Smooth muscle cell (in vitro differentiated cells): ENCODE results near the gene LRRC52. TPM values are rescaled to one million over a fixed set of nuclear protein-coding genes. Genes with fewer than 3 reads are reported as not detected.

Source experiments
- DNase-seq: peaks from one replicate; lab custom pipeline; 2025; ENCODE audit not compliant: unreplicated experiment; lab: John Stamatoyannopoulos, UW
- H2AFZ ChIP-seq: fragments of 200-600 bp; sonication (generic); 2 replicates; pipeline ENCODE4 v1.6.0; 2016; ENCODE audit warnings: antibody characterized with exemption, low read depth, mild to moderate bottlenecking
- H3F3A ChIP-seq: fragments of 200-600 bp; sonication (generic); 2 replicates; pipeline ENCODE4 v1.6.0; 2017; ENCODE audit warnings: antibody characterized with exemption, low read depth
- H3K27ac ChIP-seq: fragments of 200-600 bp; sonication (generic); 2 replicates; pipeline ENCODE4 v1.5.1; 2016; ENCODE audit warnings: low read depth, mild to moderate bottlenecking
- H3K27me3 ChIP-seq: fragments of 200-600 bp; sonication (generic); 2 replicates; pipeline ENCODE4 v1.6.1; 2016; ENCODE audit warnings: low read depth, mild to moderate bottlenecking
- H3K36me3 ChIP-seq: fragments of 200-600 bp; sonication (generic); 2 replicates; pipeline ENCODE4 v1.5.1; 2016; ENCODE audit warnings: low read depth
- H3K4me1 ChIP-seq: fragments of 200-600 bp; sonication (generic); 2 replicates; pipeline ENCODE4 v1.5.1; 2016; ENCODE audit warnings: low read depth
- H3K4me2 ChIP-seq: fragments of 200-600 bp; sonication (generic); 2 replicates; pipeline ENCODE4 v1.6.0; 2016; ENCODE audit warnings: mild to moderate bottlenecking
- H3K4me3 ChIP-seq: fragments of 200-600 bp; sonication (generic); 2 replicates; pipeline ENCODE4 v1.5.1; 2016; ENCODE audit warnings: mild to moderate bottlenecking
- H3K79me2 ChIP-seq: fragments of 200-600 bp; sonication (generic); 2 replicates; pipeline ENCODE4 v1.6.0; 2016; ENCODE audit warnings: low read depth, mild to moderate bottlenecking
- H3K9ac ChIP-seq: fragments of 200-600 bp; sonication (generic); 2 replicates; pipeline ENCODE4 v1.6.0; 2016; ENCODE audit warnings: low read depth
- H3K9me3 ChIP-seq: fragments of 200-600 bp; sonication (generic); replicated peaks from 2 replicates; pipeline ENCODE4 v1.5.1; 2016; ENCODE audit warnings: low read depth
- H4K20me1 ChIP-seq: fragments of 200-600 bp; sonication (generic); 2 replicates; pipeline ENCODE4 v1.6.0; 2016; ENCODE audit warnings: low read depth
- WGBS: methylation state at CpG from one replicate; pipeline ENCODE4 v1.1.7; 2016; ENCODE audit warnings: low lambda C conversion rate; 5-methylcytosine and 5-hydroxymethylcytosine counted together
- polyA plus RNA-seq: library from polyadenylated mRNA; unstranded; fragments of >200 nt; fragmentation: Nextera tagmentation; extraction: Ambion mirVana; gene quantifications from 2 replicates; pipeline ENCODE4 v1.2.1, GENCODE V29; 2016
- total RNA-seq: library from RNA; depleted of rRNA; stranded (reverse); fragments of >200 nt; gene quantifications from 2 replicates; pipeline ENCODE4 v1.2.3, GENCODE V29; 2014
- TF ChIP-seq, protein P1 (sequence below): fragments of 200-600 bp; sonication (generic); IDR thresholded peaks from 2 replicates; pipeline ENCODE4 v1.5.1; 2017; ENCODE audit warnings: borderline replicate concordance, mild to moderate bottlenecking, antibody characterized with exemption; ENCODE audit not compliant: insufficient read depth, poor library complexity, severe bottlenecking

Gene LRRC52
- total and polyA plus RNA-seq, 2 experiments from 2014 or later, result not detected

DNA sequence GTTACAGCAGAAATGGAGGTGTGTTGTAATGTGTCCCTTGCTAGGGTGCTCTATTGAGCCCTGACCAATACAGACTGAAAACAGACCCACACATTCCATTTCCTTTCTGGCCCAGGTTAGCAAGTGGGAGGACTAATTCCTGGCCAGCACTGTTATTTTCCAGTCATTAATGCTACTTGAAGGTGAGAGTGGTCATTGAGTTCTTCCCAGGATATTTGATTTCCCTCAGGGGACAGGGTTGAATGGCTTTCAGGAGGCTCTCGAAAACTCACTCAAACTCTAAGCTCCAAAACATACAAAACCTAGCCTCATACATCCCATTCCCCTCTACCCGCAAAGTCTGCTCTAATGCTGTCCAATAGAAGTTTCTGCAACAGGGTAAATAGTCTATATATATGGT, 6.2 kb downstream of the LRRC52 start:
- DNase-seq, result no peak
- no peaks in the 10 kb centered on the region for H3K36me3 ChIP-seq
- no peaks in the 10 kb centered on the region for H3K4me1 ChIP-seq
- H3K4me2 ChIP-seq, result no peak overlapping the region
- H3K4me3 ChIP-seq, result no peak overlapping the region
- no peak overlapping the region for H3K9ac ChIP-seq
- H4K20me1 ChIP-seq, result no peaks in the 10 kb centered on the region
- H3K27ac ChIP-seq, result no peak overlapping the region
- no peaks in the 10 kb centered on the region for H3K79me2 ChIP-seq
- no peaks in the 10 kb centered on the region for H3F3A ChIP-seq
- H3K9me3 ChIP-seq, result no peaks in the 10 kb centered on the region
- TF ChIP-seq, protein P1, sequence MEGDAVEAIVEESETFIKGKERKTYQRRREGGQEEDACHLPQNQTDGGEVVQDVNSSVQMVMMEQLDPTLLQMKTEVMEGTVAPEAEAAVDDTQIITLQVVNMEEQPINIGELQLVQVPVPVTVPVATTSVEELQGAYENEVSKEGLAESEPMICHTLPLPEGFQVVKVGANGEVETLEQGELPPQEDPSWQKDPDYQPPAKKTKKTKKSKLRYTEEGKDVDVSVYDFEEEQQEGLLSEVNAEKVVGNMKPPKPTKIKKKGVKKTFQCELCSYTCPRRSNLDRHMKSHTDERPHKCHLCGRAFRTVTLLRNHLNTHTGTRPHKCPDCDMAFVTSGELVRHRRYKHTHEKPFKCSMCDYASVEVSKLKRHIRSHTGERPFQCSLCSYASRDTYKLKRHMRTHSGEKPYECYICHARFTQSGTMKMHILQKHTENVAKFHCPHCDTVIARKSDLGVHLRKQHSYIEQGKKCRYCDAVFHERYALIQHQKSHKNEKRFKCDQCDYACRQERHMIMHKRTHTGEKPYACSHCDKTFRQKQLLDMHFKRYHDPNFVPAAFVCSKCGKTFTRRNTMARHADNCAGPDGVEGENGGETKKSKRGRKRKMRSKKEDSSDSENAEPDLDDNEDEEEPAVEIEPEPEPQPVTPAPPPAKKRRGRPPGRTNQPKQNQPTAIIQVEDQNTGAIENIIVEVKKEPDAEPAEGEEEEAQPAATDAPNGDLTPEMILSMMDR, result no peak
- 85% methylated on average over 2 of the region's 2 CpGs for WGBS
- H2AFZ ChIP-seq, result no peak overlapping the region
- H3K27me3 ChIP-seq, result peaks cover 19% of the 10 kb centered on the region

DNA sequence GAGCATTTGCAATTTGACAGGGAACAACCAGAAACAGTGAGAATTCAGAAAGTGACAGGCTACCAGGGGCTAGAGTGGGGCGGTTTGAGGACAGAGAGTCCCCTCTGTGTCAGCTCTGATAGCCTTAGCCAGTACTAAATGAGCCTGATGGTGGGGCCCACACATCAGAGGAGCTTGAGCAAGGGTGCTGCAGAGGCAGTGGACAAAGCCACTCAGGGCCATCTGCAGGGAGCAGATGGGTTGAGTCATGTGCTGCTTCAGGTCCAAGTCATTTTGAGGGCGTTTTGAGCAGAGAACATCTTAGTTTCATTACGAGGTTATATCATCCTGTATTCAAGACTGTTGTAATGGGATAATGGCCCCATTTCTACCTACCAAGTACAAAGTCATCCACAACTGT, 7.7 kb downstream of the LRRC52 start:
- DNase-seq, result no peak

DNA sequence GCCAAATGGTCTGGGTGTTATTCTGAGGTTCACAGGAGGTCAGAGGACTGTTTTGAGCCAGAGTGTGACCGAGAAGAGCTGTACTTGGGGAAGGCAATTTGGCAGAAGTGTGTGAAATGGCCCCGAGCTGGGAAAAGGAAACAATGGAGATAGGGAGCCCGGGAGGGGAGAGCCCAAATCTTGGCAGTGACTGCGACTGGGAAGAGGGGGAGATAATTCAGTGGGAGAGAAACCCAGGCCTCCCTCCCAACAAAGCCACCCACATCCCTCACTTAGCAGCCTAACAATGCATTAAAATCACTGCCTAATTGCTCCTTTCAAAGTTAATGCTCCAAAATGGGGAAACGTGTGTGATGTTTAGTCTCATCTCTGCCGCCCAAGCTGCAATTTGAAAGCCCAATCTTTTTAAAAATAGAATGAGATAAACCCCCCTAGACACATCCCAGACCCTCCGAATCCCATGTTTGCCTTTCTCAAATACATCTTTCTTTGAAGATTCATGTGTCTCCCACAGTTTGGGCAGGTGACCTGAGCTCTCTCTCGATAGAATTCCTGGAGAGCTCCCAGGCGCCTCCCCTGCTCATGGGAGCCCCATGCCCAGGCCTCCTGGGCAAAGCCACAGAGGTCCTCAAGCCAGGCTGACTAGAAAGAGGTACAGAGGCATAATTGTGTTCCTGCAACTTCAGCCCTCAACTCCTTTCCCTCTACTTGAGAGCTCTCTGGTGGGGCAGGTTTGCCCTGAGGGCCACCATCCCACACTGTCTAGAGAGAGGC, 17.3 kb downstream of the LRRC52 start:
- Histone ChIP-seq H3K79me2 (no peaks in the 10 kb centered on the region), H3K9ac (no peak overlapping the region), H4K20me1 (no peaks in the 10 kb centered on the region), H3K4me2 (no peak overlapping the region), H2AFZ (no peak overlapping the region), H3K9me3 (no peaks in the 10 kb centered on the region), H3K27me3 (peaks cover 23% of the 10 kb centered on the region), H3F3A (no peaks in the 10 kb centered on the region), H3K27ac (no peak overlapping the region), H3K36me3 (no peaks in the 10 kb centered on the region), H3K4me3 (no peak overlapping the region), H3K4me1 (no peaks in the 10 kb centered on the region)
- WGBS, result 40% methylated on average over 9 of the region's 9 CpGs
- TF ChIP-seq, protein P1, result no peak
- DNase-seq, result no peak

More for the DNA sequence above, 7.7 kb downstream of the LRRC52 start:
- Histone ChIP-seq H3K27ac (no peak overlapping the region), H3F3A (no peaks in the 10 kb centered on the region), H3K27me3 (peaks cover 18% of the 10 kb centered on the region), H3K9ac (no peak overlapping the region), H4K20me1 (no peaks in the 10 kb centered on the region), H3K36me3 (no peaks in the 10 kb centered on the region), H3K4me1 (no peaks in the 10 kb centered on the region), H3K4me3 (no peak overlapping the region), H3K4me2 (no peak overlapping the region), H3K79me2 (no peaks in the 10 kb centered on the region), H3K9me3 (no peaks in the 10 kb centered on the region), H2AFZ (no peak overlapping the region)
- WGBS, result 64% methylated on average over 3 of the region's 3 CpGs
- TF ChIP-seq, protein P1, result no peak

DNA sequence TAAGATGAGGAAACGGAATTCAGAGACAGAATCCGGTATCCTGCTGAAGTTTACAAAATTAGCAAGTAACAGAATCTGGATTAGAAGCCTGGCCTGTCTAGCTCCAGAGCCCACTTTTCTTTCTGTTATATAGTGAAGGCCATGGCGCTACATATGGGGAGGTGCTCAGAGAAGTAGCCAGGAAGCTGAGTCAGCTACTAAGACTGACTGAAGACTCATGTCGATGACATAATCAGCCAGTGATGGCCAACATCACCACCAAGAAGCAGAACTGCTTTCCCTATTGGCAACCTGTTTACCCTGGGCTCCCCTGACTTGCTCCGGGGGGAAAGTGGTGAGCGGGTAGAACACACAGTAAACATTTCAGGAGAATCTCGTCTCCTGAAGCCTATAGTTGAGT, 18.8 kb downstream of the LRRC52 start:
- 76% methylated on average over 7 of the region's 7 CpGs for WGBS
- H3K4me2 ChIP-seq, result no peak overlapping the region
- TF ChIP-seq, protein P1, result no peak
- H3F3A ChIP-seq, result no peaks in the 10 kb centered on the region
- no peaks in the 10 kb centered on the region for H3K79me2 ChIP-seq
- H3K27ac ChIP-seq, result no peak overlapping the region
- H4K20me1 ChIP-seq, result no peaks in the 10 kb centered on the region
- no peak overlapping the region for H3K9ac ChIP-seq
- DNase-seq, result no peak
- H3K9me3 ChIP-seq, result no peaks in the 10 kb centered on the region
- H3K36me3 ChIP-seq, result no peaks in the 10 kb centered on the region
- peaks cover 18% of the 10 kb centered on the region for H3K27me3 ChIP-seq
- no peaks in the 10 kb centered on the region for H3K4me1 ChIP-seq
- no peak overlapping the region for H3K4me3 ChIP-seq
- no peak overlapping the region for H2AFZ ChIP-seq
